CD4-positive, alpha-beta T cell treated with Interleukin-6 for 4 hours (primary cell): ENCODE data around the gene LMTK3.
A peak's percentile ranks its signal among the peaks of the same experiment; 100 is the strongest.

Experiments used
- DNase-seq: peaks from one replicate; pipeline ENCODE4 v3.0.0-alpha.2; 2020; ENCODE audit warnings: mixed read lengths

Gene LMTK3

DNA sequence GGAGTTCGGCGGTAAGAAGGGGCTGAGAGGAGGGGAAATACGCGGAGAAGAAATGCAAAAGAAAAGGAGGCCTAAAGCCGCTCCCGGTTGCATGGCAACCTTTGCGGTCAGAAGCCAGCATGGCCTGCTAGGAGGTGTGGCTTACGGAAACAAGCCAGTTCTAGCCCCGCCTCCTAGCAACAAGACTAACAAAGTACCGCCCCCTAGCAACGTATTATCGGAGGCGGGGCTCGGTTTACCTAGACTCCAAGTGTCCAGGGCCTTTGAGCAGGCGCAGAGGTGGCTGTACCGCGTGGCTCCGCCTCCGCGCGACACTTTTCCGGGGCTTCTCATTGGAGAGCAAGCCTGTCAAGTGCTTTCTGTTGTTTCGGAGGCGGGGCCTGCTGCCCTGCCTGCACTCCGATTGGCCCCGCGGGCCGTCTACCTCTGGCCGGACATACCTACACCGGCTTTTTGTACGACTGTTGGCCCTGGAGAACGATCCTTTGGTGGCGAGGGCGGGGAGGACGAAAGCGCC is 42.8 kb downstream of the LMTK3 start:
- DNase-seq: peak; percentile 100

DNA sequence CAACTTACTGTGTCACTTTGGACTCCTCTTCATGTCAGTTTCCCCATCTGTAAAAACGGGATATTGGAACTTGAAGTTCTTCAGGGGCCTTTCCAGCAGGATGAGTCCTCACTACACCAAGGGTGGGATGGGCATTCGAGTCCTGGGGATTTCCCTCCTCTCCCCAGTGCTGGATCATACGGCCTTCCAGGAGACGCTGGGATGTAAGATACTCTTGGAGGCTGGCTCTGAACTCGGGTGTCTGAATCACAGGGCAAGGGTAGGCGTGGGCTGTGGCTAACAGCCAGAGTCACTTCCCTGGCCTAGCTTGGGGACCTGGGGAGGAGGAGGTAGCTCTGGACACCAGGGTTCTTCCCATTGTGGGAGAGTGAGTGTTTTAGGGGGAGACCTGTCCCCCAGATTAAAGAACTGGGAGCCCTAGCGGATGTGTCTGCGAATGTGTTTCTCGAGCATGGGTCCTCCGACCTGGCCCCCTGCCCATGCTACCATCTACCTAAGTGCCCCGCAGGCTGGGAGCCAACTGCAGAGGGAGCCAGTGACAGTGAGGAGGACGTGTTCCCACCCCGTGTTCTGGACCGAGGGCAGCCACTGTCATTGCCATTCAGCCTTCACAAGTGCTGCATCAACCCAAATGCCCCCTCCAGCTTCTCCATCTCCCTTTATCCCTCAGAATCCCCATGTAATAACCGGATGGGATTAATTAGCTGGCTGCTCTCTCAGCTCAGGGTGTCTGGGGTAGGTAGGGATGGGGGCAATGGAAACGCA is 44.9 kb downstream of the LMTK3 start:
- no peak for DNase-seq

DNA sequence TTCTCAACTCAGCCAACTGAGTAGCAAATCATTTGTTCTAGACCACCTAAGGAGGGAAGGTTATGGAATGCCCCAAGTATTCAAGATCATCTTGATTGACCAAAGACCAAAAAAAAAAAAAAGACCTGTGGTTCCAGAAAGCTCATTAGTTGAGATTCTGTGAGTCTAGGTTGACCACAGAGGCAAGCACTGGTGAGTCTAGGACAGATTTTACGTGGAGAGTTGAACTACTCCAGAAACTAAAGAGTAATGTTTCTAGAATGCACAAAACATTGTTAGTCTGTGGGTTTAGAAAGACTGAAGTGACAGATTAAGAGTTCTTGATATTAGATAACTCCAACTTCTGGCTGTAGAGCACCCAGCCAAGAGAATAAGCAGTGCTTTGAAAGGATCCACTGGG is 46.4 kb downstream of the LMTK3 start:
- DNase-seq: no peak

- no peak for DNase-seq
Measured at GRCh38 chr19:48461982-48462655, 49.5 kb downstream of the LMTK3 start.

DNA sequence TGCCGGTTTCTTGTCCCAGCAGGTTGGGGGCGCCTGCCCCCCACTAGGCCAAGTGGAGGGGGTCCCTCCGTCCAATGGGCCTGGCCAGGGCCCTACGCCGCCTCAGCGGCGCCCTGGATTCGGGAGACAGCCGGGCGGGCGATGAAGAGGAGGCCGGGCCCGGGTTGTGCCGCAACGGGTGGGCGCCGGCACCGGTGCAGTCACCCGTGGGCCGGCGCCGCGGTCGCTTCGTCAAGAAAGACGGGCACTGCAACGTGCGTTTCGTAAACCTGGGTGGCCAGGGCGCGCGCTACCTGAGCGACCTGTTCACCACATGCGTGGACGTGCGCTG is 50.0 kb downstream of the LMTK3 start:
- no peak for DNase-seq

- no peak for DNase-seq
Measured at GRCh38 chr19:48458016-48458415, 53.6 kb downstream of the LMTK3 start.

DNA sequence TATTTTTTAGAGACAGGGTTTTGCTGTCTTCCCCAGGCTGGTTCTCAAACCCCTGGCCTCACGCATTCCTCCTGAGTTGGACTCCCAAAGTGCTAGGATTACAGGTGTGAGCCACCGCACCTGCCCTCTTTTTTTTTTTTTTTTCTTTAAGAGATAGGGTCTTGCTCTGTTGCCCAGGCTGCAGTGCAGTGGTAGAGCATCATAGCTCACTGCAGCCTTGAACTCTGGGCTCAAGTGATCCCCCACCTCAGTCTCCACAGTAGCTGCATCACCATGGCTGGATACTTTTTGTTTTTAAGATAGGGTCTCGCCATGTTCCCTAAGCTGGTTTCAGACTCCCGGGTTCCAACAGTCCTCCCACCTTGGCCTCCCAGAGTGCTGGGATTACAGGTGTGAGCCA is 54.8 kb downstream of the LMTK3 start:
- no peak for DNase-seq

DNA sequence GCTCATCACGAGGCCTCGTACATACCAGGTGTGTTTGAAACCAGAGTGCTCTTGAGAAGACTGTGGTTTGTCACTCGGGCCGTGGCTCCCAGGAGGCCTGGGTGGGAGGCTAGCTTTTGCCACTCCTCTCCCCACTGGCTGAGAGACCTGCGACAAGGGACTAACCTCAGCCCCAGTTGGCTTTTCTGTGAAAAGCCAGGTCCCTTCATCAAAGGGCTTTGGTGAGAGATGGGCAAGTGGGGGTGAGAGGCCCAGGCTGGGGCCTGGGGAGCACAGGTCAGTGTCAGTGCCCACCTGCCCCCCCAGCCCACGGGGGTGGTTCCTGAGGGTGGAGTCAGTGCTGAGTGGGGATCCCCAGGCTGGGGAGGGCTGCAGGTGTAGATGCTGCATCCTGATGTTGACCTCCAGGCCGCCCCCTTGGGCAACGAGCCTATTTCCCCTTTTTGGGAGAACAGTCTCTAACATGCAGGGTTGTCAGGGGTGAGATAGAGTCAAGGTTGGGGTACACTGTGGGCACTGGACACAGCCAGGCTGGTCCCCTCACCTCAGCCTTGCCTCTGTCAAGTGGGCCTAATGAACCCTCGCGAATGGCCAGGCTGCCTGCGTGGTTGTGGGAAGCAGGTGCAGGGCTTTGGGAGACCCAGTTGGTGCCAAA is 55.6 kb downstream of the LMTK3 start:
- DNase-seq: no peak

- no peak for DNase-seq
Measured at GRCh38 chr19:48455171-48455907, 56.3 kb downstream of the LMTK3 start, which contains the start of gene KCNJ14. TSS of gene KCNJ14 (plus strand) at chr19:48455574. CDS start at chr19:48461725, 6,151 bp downstream.

DNA sequence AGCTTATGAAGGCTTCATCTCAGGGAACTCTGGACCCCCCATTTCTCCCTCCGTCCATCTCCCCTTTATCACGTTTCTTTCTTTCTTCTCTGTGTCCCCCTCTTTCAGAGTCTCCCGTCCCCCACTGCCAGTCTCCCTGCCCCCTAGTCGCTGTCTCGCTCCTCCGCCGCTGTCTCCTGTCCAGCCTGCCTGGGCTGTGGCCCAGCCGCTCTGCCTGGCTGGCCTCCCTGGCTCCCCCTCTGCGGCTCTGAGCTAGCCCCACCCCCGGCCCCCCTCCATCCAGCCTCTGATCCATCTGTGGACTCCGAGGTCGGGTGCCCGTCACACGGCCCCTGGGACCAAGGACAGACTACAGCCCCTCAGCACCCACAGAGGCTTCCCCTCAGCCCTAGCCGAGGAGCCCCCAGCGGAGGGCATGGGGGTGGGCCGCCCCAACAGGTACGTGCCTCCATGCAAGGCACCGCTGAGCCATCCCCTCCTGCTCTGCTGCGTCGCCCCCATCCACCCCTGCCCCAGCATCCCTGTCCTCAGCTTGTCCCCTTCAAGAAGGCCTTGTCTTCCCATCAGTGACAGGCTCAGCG is 57.4 kb downstream of the LMTK3 start:
- DNase-seq: no peak

- DNase-seq: no peak
Measured at GRCh38 chr19:48452289-48453190, 59.1 kb downstream of the LMTK3 start.

GRCh38 chr19:48451624-48452023 is 60.0 kb downstream of the LMTK3 start:
- no peak for DNase-seq

GRCh38 chr19:48450863-48451262 is 60.8 kb downstream of the LMTK3 start:
- no peak for DNase-seq

DNA sequence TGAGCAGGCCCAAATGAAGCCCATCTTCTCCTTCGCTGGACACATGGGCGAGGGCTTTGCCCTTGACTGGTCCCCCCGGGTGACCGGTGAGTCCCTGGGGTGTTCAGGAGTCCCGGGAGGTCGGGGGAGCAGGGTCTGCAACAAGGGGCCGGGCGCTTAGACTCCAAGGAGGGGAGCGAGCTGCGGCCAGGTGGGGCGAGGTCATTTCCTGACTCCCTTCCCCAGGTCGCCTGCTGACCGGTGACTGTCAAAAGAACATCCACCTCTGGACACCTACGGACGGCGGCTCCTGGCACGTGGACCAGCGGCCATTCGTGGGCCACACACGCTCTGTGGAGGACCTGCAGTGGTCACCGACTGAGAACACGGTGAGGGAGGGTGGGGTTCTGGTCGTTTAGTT is 61.2 kb downstream of the LMTK3 start:
- DNase-seq: no peak

- no peak for DNase-seq
Measured at GRCh38 chr19:48448563-48448962, 63.1 kb downstream of the LMTK3 start.

DNA sequence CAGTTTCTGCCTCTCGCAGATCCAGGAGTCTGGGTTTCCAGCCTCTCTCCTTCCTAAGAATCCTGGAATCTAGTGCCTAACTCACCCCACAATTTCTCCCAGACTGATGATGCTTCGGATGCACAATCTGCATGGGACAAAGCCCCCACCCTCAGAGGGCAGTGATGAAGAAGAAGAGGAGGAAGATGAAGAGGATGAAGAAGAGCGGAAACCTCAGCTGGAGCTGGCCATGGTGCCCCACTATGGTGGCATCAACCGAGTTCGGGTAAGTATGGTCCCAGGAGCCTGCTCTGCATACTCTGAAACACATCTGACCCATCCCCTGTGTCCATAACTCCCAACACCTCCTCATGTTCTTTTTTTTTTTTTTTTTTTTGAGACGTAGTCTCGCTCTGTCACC is 65.1 kb downstream of the LMTK3 start:
- DNase-seq: no peak

DNA sequence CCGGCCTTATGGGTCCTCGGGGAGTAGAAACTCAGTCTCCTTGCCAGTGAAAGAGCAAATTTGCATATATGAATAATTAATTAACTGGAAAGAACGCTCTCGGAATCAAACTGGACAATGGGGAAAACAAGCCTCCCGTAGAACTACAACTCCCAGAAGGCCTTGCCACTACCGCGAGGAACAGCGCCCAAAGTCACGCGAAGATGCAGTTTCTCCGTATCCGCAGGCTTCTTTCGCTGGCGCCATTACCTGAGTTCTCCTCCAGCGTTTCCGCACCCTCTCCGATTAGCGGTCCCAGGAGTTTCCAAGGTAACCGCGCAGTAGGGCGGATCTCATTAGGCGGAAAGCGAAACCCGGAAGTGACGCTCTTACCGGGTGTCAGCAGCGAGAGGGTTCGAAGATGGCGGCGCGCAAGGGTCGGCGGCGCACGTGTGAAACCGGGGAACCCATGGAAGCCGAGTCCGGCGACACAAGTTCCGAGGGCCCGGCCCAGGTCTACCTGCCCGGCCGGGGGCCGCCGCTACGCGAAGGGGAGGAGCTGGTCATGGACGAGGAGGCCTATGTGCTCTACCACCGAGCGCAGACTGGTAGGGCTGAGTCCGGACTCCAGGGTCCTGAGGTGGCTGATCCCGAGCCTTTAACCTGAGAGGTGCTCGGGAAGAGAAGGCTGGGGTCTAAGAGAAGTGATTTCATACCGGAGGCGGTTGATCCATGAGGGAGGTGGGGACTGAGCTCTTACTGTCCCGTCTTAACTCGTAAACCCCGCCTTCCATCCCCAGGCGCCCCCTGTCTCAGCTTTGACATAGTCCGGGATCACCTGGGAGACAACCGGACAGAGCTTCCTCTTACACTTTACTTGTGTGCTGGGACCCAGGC is 65.8 kb downstream of the LMTK3 start, which contains the start of gene GRWD1:
Gene GRWD1, plus strand, starts transcription at position 378 of the 876 bp plus-strand sequence. Its CDS starts 23 bp downstream, at position 401.
- DNase-seq: peak; percentile 96

DNA sequence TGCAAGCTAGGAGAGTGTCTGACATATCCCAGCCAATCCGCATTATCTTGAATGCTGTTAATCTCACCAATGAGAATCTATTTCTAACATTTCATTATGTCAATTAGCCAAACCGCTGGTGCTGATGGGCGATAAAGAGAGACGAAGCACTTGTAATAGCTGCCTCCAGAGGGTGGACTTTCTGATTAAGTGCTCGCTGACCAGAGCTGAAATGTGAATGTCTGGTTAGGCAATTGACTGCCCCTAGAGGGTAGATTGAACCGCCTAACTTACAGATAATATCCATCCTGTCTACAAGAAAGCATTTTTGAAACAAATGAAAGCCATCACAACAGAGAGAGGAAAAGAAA is 66.4 kb downstream of the LMTK3 start:
- DNase-seq: no peak

- no peak for DNase-seq
Measured at GRCh38 chr19:48444936-48445200, 66.8 kb downstream of the LMTK3 start.

DNA sequence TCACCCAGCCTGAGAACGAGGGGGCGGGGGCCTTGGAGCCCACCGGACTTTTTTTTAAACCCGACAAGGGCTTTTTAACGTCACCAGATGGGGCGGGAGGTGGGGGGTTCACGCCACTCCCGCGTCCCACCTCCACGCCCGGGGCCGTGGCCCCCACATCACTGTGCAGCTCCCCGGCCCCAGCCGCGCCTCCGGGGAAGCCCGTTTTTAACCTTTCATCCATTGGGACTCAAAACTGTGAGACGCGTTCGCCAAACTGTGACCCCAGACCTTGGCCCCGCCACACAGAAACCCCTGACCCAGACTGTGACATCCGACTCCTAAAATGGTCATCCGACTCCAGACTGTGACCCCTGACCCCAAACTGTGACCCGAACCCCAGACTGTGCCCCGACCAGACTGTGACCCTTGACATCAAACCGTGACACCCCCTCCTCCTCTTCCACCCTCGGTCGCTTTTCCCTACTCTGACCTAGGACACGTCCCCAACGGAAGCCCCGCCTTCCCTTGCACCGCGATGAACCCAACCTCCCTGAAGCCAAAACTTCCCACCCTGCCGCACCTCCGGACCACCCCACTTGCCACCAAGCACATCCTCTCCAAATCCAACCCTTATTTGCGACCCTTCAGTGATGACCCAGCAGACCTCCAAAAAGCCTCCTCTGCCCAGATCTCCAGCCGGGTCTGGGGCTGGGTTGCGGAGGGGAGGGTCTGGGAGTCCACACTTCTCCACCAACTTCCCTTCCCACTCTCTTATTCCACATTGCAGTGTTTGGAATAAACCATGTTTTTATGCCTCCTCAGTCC is 67.3 kb downstream of the LMTK3 start:
- no peak for DNase-seq
